HepG2 (cell line): ENCODE data around the gene HAUS1. TPM values are rescaled to one million over a fixed set of nuclear protein-coding genes. Genes with fewer than 3 reads are reported as not detected.

Source experiments
- ARNTL ChIP-seq: sonication (generic); formaldehyde crosslinking; IDR thresholded peaks from 2 replicates; pipeline ENCODE4 v1.4.0; 2020; ENCODE audit warnings: mild to moderate bottlenecking, missing genetic modification reagents
- CHCHD3 ChIP-seq: sonication (generic); formaldehyde crosslinking; IDR thresholded peaks from 2 replicates; pipeline ENCODE4 v1.8.0; 2022; ENCODE audit warnings: mild to moderate bottlenecking, missing genetic modification reagents, moderate library complexity
- DR1 ChIP-seq: sonication (generic); formaldehyde crosslinking; IDR thresholded peaks from 2 replicates; pipeline ENCODE4 v1.8.0; 2021; ENCODE audit warnings: mild to moderate bottlenecking, missing genetic modification reagents, inconsistent platforms
- MAFK ChIP-seq, 2 experiments: IDR thresholded peaks in 1 of 2; conservative IDR thresholded peaks in 1 of 2; 2 replicates each; pipeline ENCODE4 v1.6.1; 2011; ENCODE audit warnings: improper control_type of control experiment in 2 of 2, low read length in 2 of 2
- ZBTB40 ChIP-seq, 2 experiments: fragments of 450-650 bp in 1 of 2; sonication (generic) in 1 of 2; formaldehyde crosslinking in 1 of 2; IDR thresholded peaks; 2 replicates each; pipeline versions ENCODE4 v1.6.1 to v1.8.0; 2016 to 2022; ENCODE audit warnings: antibody characterized with exemption in 1 of 2, mild to moderate bottlenecking in 1 of 2, missing genetic modification reagents in 1 of 2
- ZNF546 ChIP-seq: sonication (generic); formaldehyde crosslinking; conservative IDR thresholded peaks from 2 replicates; pipeline ENCODE4 v1.8.1; 2023; ENCODE audit warnings: mild to moderate bottlenecking, missing genetic modification reagents
- ZNF605 ChIP-seq: sonication (generic); formaldehyde crosslinking; IDR thresholded peaks from 2 replicates; pipeline ENCODE4 v1.8.0; 2022; ENCODE audit warnings: mild to moderate bottlenecking, missing genetic modification reagents
- polyA plus RNA-seq, 8 experiments: library from polyadenylated mRNA; depleted of rRNA in 3 of 8; stranded (reverse) in 7 of 8; unstranded in 1 of 8; fragments of >200 nt; fragmentation: Illumina TruSeq in 4 of 8; extraction: Trizol in 4 of 8; gene quantifications; 2 replicates each; pipeline versions ENCODE4 v1.2.1 to v1.2.3, GENCODE V29; 2011 to 2016; ENCODE audit warnings: low read depth in 4 of 8, missing spikeins in 1 of 8, mixed read lengths in 1 of 8; ENCODE audit not compliant: insufficient read depth in 1 of 8
- total RNA-seq, 5 experiments: library from RNA; depleted of rRNA; stranded (reverse); fragments of >200 nt; fragmentation: Illumina TruSeq; extraction: Trizol; gene quantifications; 2 replicates each; pipeline ENCODE4 v1.2.3, GENCODE V29; 2016; ENCODE audit warnings: low read depth in 1 of 5
- TF ChIP-seq, protein P1 (sequence below): sonication (generic); formaldehyde crosslinking; IDR thresholded peaks from 2 replicates; pipeline ENCODE4 v1.5.0; 2020; ENCODE audit warnings: mild to moderate bottlenecking, missing genetic modification reagents
- TF ChIP-seq, protein P2 (sequence below): sonication (generic); formaldehyde crosslinking; IDR thresholded peaks from 2 replicates; pipeline ENCODE4 v1.8.0; 2022; ENCODE audit warnings: missing genetic modification reagents, mild to moderate bottlenecking, inconsistent platforms, borderline replicate concordance
- TF ChIP-seq, protein P3 (sequence below): IDR thresholded peaks from 2 replicates; pipeline ENCODE4 v1.6.1; 2016
- TF ChIP-seq, protein P4 (sequence below): sonication (generic); formaldehyde crosslinking; IDR thresholded peaks from 2 replicates; pipeline ENCODE4 v1.4.0; 2020; ENCODE audit warnings: low read depth, mild to moderate bottlenecking, missing genetic modification reagents

HAUS1 gene
- total and polyA plus RNA-seq, 2 of the 13 experiments (the other 11 are each of a cell fraction or from before 2014, with no cell fraction given) = 20.6 to 59.2 TPM

DNA sequence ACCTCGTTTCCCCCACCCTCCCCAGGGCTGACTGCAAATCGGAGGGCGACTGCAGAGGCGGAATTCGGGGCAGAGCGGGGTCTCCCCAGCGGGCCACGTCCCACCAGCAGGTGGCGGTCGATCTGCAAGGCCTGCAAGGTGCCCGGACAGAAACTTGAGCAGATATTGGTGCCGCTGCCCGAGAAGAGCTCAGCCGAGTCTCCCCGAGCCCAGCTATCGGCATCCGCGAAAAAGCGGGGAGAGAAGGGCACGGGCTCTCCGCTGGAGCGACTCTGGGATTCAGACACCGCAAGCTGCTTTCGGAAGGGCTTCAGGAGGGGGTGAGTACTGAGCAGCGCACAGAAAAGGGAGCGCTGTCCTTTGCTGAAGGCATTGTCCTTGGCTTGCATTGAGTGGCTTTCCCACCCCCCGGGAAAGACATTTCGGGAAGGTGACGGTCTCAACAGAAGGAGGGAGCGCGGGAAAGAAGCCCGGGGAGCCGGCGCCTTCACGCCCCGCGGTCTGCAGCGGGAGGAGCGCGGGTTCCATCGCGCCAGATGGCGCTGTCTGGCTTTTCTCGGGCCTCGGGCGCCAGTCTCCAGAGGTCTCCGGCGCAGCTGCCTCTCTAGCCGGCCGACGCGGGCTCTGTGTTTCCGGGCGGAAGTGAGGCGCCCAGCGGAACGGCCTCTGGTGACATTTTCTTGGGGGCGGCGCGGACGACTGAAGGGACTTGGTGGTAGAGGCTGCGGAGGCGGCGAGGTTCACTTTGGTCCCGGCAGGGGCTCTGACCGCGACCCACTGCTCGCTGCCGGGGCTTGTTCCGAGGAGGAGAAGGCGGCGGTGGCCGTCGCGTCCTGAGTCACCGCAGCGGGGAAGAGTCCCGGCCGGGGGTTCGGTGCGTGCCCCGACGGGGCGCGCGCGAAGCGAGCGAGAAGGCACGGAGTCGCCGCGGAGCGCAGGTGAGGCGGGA is 69.5 kb downstream of the HAUS1 start (continued):
- TF ChIP-seq ZBTB40 (IDR thresholded peaks at IDR 0.05) (no peak), ZBTB40 (CRISPR knock-in tag; IDR thresholded peaks at IDR 0.05) (peak; percentile 66; the same call in 1 of the 2 replicates), ZNF605 (peak; percentile 83), ZNF546 (CRISPR knock-in tag) (no peak), MAFK (conservative IDR thresholded peaks at IDR 0.05 in 1 of 2, IDR thresholded peaks at IDR 0.05 in 1 of 2; ENCODE audit: low read length in 2 of 2) (no peak), ARNTL (CRISPR knock-in tag) (no peak), CHCHD3 (no peak), DR1 (CRISPR knock-in tag) (peak; percentile 83)
- TF ChIP-seq, protein P1, sequence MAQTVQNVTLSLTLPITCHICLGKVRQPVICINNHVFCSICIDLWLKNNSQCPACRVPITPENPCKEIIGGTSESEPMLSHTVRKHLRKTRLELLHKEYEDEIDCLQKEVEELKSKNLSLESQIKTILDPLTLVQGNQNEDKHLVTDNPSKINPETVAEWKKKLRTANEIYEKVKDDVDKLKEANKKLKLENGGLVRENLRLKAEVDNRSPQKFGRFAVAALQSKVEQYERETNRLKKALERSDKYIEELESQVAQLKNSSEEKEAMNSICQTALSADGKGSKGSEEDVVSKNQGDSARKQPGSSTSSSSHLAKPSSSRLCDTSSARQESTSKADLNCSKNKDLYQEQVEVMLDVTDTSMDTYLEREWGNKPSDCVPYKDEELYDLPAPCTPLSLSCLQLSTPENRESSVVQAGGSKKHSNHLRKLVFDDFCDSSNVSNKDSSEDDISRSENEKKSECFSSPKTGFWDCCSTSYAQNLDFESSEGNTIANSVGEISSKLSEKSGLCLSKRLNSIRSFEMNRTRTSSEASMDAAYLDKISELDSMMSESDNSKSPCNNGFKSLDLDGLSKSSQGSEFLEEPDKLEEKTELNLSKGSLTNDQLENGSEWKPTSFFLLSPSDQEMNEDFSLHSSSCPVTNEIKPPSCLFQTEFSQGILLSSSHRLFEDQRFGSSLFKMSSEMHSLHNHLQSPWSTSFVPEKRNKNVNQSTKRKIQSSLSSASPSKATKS = 0 out of 2 replicates have a peak, but pooled peaks have one; percentile 54
- TF ChIP-seq, protein P2, sequence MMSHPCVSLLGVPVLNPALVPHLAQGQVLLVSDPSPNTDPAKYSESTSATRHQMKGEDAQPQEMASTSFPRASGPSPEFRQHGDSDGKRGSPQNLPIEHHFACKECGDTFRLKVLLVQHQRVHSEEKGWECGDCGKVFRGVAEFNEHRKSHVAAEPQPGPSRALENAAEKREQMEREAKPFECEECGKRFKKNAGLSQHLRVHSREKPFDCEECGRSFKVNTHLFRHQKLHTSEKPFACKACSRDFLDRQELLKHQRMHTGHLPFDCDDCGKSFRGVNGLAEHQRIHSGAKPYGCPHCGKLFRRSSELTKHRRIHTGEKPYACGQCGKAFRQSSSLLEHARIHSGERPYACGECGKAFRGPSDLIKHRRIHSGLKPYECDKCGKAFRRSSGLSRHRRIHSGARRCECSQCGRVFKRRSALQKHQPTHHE (CRISPR knock-in tag) = peak; percentile 49; the same call in 1 of the 2 replicates
- TF ChIP-seq, protein P3, sequence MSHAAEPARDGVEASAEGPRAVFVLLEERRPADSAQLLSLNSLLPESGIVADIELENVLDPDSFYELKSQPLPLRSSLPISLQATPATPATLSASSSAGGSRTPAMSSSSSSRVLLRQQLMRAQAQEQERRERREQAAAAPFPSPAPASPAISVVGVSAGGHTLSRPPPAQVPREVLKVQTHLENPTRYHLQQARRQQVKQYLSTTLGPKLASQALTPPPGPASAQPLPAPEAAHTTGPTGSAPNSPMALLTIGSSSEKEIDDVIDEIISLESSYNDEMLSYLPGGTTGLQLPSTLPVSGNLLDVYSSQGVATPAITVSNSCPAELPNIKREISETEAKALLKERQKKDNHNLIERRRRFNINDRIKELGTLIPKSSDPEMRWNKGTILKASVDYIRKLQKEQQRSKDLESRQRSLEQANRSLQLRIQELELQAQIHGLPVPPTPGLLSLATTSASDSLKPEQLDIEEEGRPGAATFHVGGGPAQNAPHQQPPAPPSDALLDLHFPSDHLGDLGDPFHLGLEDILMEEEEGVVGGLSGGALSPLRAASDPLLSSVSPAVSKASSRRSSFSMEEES (CRISPR knock-in tag) = peak; percentile 24; the same call in 1 of the 2 replicates
- TF ChIP-seq, protein P4, sequence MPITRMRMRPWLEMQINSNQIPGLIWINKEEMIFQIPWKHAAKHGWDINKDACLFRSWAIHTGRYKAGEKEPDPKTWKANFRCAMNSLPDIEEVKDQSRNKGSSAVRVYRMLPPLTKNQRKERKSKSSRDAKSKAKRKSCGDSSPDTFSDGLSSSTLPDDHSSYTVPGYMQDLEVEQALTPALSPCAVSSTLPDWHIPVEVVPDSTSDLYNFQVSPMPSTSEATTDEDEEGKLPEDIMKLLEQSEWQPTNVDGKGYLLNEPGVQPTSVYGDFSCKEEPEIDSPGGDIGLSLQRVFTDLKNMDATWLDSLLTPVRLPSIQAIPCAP (CRISPR knock-in tag) = 0 out of 2 replicates have a peak, but pooled peaks have one; percentile 10
